Measurements from ENCODE around the gene FYB2.
A peak's percentile ranks its signal among the peaks of the same experiment; 100 is the strongest.

FYB2 gene

DNA sequence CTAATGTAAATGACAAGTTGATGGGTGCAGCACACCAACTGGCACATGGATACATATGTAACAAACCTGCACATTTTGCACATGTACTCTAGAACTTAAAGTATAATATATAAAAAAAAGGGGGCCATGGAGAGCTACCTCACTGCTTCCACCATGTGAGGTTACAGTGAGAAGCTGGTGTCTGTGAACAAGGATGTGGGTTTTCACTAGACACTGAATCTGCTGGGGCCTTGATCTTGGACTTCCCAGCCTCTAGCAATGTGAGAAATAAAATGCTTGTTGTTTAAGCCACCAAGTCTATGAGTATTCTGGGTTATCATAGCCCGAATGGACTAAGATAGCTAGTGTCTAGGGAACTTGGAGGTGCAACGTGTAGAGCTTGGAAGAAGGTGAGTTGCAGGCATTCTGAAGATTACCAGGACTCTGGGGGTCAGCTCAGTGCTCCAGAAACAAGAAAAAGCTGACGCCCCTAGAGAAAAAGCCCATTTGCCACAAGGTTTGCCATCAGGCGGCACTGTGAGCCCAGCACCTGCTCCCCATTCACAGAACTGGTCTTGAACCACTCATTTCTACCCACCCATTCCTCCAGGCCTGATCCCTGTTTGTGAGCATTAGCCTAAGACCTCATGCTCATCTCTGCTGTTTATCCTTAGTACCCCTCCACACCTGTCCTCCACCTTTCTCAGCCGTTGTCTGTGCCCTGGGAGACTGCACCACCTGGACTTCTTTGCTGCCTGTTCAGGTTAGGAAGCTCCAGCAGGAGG, 15.1 kb upstream of the FYB2 start:
- no peak for DNase-seq (ENCODE audit: low read depth in 2 of 3, low spot score in 1 of 3)

- no peak for DNase-seq (ENCODE audit: low read depth in 2 of 3, low spot score in 1 of 3)
These were observed 13.9 kb upstream of the FYB2 start for GRCh38 chr1:56833088-56833487.

GRCh38 chr1:56831871-56832693, 12.9 kb upstream of the FYB2 start:
- peak; percentile 34 to 61 (median 39) for DNase-seq (ENCODE audit: low read depth in 2 of 3, low spot score in 1 of 3)

GRCh38 chr1:56830052-56830451, 10.8 kb upstream of the FYB2 start:
- DNase-seq (ENCODE audit: low read depth in 2 of 3, low spot score in 1 of 3) = no peak

DNA sequence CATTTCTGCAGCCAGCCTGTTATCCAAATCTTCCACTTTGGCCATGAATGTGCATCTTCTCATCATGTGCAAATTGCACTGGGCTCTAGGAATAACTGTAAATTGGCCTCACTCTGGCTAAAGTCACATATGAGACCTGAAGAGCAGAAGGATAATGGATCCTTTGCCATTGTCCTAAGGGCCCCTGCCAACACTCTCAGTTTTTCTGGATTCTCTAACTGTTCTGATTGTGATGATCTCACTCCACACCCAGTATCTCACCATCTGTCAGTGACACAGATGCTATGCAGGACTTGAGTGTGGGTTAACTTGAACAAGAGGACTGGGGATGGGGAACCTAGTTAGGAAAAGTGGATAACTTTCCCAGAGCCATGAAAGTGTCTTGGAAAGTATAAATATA, 8.5 kb upstream of the FYB2 start:
- no peak for DNase-seq (ENCODE audit: low read depth in 2 of 3, low spot score in 1 of 3)

DNA sequence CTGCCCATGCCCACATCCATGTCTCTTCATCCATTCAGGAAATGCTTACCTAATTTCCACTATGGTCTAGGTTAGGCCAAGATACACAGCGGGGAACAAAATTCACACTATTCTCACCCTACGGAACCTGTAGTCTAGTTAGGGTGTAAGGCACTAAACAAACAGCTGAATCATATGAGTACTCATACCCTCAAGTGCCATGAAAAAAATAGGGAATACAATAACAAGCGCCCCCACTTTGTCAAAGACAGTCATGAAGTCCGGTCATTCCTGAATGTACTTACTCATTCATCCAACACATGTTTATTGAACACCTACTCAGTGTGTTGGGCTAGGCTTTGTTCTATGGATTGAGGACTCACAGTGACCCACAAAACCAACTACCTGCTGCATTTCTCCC, 6.2 kb upstream of the FYB2 start:
- no peak for DNase-seq (ENCODE audit: low read depth in 2 of 3, low spot score in 1 of 3)

DNA sequence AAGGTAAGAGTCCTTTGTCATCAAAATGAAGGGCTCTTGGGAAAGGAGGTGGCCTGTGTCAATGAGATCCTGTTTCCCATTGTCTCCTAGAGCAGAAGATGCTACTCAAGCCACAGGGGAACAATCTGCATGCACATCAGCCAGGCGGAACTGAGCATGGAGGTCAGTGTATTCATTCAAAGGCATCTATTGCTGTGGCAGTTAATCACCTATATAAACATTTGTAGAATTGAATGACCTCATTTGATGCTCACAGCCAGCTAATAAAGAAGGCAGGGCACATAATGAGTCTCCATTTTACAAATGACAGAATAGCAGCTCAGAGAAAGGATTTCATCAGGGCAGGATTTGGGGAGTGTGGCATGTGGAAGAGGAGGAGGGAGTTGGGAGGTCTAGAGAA, 5.7 kb upstream of the FYB2 start:
- DNase-seq (ENCODE audit: low read depth in 2 of 3, low spot score in 1 of 3) = no peak

DNA sequence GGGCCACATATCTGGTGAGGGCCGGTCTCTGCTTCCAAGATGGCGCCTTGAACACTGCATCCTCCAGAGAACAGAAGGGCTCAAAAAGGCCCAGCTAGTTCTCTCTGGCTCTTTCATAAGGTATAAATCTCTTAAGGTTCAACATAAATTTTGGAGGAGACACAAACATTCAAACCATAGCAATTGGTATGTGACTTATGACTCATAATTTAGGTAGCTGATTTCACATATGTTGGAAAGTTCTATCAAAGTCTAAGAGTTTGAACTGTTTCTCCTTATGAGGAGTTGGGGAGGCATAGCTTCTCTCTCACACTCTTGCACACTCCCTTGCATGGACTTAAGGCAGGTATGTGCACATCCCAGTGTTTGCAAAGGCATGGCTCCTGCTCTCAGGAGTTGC, 5.1 kb upstream of the FYB2 start:
- no peak for DNase-seq (ENCODE audit: low read depth in 2 of 3, low spot score in 1 of 3)

DNA sequence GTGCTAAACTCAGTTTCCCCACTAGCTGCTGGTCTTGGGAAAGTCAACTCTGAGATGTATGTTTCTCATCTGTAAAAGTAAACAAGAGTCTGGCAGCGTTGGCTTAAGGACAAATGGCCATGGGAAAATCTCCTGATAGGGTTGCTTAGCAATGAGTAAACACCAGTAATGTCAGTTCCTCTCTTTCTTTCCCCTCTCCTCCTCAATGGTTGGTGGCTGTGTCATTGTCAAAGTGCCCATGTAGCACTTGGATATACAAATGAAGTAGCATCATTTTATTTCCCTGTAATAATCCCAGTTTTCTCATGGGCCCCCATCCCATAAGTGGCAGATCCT, 2.2 kb upstream of the FYB2 start:
- no peak for DNase-seq (ENCODE audit: low read depth in 2 of 3, low spot score in 1 of 3)

GRCh38 chr1:56820755-56821461, 1.7 kb upstream of the FYB2 start:
- peak; percentile 60 to 83 (median 67) for DNase-seq (ENCODE audit: low read depth in 2 of 3, low spot score in 1 of 3)

- DNase-seq (ENCODE audit: low read depth in 2 of 3, low spot score in 1 of 3) = no peak
These were observed 1.3 kb downstream of the FYB2 start for GRCh38 chr1:56817716-56818463.

DNA sequence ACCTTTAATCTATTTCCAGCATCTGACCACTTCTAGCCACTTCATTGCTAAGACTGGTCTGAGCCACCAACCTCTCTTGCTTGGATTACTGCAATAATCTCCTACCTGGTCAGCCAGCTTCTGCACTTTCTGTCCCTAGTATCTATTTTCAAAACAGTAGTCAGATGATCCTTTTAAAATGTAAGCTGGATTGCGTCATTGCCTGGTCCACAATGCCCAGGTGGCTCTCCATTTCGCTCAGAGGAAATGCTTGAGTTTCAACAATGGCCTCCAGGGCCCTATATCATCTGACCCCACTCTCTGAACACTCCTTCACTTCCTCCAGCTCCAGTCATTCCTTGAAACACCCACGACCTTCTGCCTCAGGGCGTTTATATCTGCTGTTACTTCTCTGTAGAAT, 2.3 kb downstream of the FYB2 start:
- no peak for DNase-seq (ENCODE audit: low read depth in 2 of 3, low spot score in 1 of 3)

- DNase-seq (ENCODE audit: low read depth in 2 of 3, low spot score in 1 of 3) = no peak
These were observed 2.9 kb downstream of the FYB2 start for GRCh38 chr1:56816264-56816663.

DNA sequence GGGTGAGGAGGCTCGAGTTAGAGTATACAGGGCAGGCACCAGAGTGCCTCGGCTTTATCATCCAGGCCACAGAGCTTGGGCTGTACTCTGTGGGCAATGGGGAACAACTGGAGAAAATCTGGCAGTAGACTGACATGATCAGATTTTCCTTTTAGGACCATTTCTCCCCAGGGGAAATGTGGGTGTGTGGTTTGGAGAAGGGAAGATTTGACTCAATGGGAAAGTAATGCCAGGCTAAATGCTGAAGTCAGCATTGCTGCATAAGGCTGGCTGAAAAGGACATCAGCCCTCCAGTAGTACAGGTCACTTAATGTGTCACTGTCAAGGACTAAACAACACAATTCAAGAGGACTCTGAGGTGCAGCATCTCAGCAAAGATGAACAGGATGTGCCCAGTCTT, 5.0 kb downstream of the FYB2 start:
- no peak for DNase-seq (ENCODE audit: low read depth in 2 of 3, low spot score in 1 of 3)

GRCh38 chr1:56811331-56811730, 7.9 kb downstream of the FYB2 start:
- DNase-seq (ENCODE audit: low read depth in 2 of 3, low spot score in 1 of 3) = no peak

GRCh38 chr1:56808410-56808809, 10.8 kb downstream of the FYB2 start:
- no peak for DNase-seq (ENCODE audit: low read depth in 2 of 3, low spot score in 1 of 3)

DNA sequence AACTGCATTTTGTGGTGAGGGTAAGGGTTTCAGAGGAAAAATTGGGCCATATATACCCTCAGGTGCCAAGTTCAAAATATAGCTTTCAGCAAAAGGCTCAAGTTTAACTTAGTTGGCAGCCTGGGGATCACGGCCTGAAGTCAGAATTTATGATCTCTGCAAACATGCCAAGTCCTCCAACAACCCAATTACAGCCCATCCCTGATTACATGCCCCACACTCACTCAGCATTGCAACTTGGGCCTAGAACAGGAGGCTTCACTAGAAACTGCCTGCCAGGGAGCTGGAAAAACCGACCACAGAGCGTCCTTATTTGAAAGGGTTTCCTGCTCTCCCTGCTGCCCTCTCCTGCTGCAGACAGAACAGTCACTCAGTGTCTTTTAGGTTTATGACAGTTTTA, 12.4 kb downstream of the FYB2 start:
- DNase-seq (ENCODE audit: low read depth in 2 of 3, low spot score in 1 of 3) = no peak

DNA sequence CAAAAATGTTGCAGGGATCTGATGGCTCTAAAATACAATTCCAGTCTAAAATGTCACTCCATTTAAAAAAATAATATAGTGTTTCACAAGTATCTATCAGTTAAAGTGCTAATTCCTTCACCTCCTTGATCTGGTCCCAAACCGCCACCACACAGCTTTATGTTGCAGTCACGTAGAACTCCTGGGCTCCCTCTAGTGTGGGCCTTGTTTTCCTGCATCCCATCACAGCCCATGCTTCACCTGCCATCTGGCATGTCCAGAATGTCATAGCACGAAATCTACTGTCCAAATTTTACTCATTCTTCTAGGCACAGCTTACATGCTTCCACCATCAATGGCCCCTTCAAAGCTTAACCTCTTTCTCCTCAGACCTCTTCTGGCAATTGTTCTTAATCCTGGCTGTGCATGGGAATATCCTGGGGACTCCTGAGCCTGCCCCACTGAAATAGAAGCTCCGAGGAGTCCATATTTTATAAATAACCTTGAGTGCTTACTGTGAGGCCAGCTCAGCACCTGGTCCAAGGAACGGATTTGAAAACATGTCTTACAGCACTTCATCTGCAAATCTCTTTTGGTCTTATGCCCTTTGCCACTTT, 15.5 kb downstream of the FYB2 start:
- DNase-seq (ENCODE audit: low read depth in 2 of 3, low spot score in 1 of 3) = peak in 2 of 3 donors; percentile 1

- no peak for DNase-seq (ENCODE audit: low read depth in 2 of 3, low spot score in 1 of 3)
These were observed 19.4 kb downstream of the FYB2 start for GRCh38 chr1:56799605-56800400.

DNA sequence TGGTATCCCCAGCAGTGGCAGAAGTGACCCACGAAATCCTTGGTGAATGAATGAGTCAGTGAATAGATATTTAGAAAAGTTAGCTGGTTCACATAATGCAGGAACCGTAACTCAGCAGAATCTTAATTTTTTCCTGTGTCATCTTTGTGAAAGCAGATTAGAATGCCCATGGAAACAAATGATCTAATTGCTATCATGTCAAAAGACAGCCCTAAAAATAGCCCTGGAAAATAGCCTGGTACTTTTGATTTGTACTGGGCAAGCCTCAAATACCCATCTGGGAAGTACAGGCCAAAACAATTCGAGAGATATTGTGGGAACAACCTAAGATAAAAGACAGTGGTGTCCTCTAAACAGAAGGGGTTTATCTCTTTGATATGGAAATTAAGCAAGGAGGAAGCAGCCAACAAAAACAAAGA, 21.1 kb downstream of the FYB2 start:
- DNase-seq (ENCODE audit: low read depth in 2 of 3, low spot score in 1 of 3) = no peak

Measured in stimulated activated CD4-positive, alpha-beta T cell treated with anti-CD3 and anti-CD28 coated beads, Interleukin-12 subunit alpha, Interleukin-12 subunit beta, amount 100 ng/mL, for 48 hours (primary cell).